ENCODE measurements around the gene CCL21.

DNA sequence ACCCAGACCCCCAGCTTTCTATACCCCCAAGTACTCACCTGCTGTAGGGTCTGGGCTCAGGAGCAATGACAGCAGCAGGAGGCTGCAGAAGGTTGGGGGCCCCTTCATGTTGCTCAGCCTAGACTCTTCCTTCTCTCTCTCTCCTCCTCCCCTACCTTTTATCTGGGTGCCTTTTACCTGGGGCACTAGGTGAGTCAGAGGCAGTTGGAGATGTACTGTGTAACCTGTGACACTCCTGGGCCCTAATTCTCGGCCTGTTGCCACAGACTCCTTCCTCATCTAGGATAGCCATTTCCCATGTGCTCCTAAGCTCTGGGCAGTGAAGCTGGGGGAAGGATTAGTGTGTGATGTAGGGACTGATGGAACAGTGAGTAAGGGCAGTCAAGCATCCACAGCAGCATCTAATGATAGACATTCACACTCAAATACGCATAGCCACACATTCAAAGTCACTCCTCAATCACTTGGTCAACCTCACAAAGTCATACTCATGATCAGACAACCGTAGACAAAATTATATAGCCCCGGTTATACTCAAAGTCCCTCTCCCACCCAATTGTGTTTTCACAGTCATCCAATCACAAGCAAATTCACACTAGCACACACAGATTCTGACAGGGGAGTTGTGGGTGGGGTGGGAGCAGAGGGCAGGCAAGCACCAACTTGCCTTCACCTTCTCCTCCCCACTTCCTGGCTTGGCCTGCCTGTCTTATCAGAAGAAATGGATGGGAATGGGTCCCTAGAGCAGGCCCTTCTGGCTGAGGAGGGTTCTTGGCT lies 47.2 kb downstream of the CCL21 start, which contains the start of gene CCL27:
- TF ChIP-seq, protein P1, sequence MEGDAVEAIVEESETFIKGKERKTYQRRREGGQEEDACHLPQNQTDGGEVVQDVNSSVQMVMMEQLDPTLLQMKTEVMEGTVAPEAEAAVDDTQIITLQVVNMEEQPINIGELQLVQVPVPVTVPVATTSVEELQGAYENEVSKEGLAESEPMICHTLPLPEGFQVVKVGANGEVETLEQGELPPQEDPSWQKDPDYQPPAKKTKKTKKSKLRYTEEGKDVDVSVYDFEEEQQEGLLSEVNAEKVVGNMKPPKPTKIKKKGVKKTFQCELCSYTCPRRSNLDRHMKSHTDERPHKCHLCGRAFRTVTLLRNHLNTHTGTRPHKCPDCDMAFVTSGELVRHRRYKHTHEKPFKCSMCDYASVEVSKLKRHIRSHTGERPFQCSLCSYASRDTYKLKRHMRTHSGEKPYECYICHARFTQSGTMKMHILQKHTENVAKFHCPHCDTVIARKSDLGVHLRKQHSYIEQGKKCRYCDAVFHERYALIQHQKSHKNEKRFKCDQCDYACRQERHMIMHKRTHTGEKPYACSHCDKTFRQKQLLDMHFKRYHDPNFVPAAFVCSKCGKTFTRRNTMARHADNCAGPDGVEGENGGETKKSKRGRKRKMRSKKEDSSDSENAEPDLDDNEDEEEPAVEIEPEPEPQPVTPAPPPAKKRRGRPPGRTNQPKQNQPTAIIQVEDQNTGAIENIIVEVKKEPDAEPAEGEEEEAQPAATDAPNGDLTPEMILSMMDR (IDR thresholded peaks at IDR 0.05): no peak
- no peak for TF ChIP-seq POLR2A (IDR thresholded peaks at IDR 0.05)

Data from adrenal gland (tissue), 5 donors.